Measurements from ENCODE around the gene PRKACA.
"Not testable (repeated sequence)": the region's sequence is repeated elsewhere in the genome, so short reads cannot be mapped to it uniquely, and the experiment has no call there.

The PRKACA gene

DNA sequence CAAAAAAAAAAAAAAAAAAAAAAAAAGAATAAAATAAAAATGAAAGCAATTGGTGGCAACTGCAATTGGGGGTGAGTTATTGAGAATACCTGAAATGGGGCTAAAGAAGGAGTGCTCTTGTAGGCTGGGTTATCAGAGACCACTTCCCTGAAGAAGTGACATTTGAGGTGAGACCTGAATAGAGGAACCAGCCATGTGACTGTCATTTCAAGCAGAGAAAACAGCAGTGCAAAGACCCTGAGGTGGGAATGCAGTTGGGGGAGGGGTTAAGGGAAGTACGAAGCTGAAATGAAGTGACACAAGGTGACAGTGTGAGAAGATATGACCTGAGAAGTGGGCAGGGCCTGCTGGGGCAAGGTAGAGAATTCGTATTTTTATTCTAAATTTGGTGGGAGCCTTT, 51.4 kb downstream of the PRKACA start:
- no peak for DNase-seq (ENCODE audit: low read depth)

DNA sequence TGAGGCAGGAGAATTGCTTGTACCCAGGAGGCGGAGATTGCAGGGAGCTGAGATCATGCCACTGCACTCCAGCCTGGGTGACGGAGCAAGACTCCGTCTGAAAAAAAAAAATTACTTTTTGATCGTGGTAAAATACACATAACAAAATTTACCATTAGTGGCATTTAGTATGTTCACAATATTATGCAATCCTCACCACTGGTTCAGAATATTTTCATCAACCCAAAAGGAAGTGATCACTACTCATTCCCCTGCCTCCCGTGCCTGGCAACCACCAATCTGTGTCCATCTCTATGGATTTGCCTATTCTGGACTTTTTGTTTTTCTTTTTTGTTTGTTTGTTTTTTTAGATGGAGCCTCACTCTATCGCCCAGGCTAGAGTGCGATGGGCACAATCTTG, 54.5 kb downstream of the PRKACA start:
- DNase-seq (ENCODE audit: low read depth): no peak

DNA sequence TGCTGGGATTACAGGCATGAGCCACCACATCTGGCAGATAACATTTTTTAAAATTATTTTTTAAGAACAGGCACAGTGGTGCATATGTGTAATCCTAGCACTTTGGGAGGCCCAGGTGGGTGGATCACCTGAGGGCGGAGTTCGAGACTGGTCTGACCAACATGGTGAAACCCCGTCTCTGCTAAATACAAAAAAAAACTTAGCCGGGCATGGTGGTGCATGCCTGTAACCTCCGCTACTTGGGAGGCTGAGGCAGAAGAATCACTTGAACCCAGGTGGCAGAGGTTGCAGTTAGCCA, 55.1 kb downstream of the PRKACA start:
- no peak for DNase-seq (ENCODE audit: low read depth)

DNA sequence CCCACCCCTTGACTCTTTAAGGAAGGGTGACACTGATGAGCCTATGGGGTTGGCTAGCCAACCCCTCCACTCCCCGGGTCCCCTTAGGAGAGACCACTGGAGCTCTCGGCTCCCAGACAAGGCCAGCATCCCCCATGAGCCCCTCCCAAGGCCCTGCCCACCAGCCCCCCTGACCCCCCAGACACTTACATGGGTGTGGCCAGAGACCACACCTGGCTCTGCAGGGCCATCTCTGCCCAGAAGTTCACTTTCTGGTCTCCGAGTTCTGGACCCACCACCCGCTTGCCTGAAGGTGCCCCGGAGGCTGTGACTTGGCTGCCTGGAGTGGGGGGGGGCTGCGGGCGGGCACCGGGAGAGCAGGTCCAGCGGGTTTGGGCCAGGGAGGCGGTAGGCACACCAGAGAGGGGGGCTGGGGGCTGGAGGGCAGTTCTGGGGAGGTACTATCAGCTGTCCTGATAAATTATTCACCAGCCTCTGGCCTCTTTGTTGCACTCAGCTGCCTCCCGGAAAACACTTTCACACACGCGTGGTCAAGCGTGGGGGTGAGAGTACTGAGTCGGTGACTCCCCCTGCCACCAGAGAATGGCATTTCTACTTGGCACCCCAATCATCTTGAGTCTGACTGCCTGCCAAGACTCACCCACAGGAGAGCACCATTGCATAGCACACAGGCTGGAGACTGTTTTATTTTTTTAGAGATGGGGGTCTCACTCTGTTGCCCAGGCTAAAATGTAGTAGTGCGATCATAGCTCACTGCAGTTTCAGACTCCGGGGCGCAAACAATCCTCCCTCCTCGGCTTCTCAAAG, 55.6 kb downstream of the PRKACA start, which contains the start of gene PALM3:
Gene PALM3, minus strand, starts transcription at position 326 of the 807 bp plus-strand sequence. Its CDS starts 96 bp downstream, at position 230.
- no peak for DNase-seq (ENCODE audit: low read depth)

DNA sequence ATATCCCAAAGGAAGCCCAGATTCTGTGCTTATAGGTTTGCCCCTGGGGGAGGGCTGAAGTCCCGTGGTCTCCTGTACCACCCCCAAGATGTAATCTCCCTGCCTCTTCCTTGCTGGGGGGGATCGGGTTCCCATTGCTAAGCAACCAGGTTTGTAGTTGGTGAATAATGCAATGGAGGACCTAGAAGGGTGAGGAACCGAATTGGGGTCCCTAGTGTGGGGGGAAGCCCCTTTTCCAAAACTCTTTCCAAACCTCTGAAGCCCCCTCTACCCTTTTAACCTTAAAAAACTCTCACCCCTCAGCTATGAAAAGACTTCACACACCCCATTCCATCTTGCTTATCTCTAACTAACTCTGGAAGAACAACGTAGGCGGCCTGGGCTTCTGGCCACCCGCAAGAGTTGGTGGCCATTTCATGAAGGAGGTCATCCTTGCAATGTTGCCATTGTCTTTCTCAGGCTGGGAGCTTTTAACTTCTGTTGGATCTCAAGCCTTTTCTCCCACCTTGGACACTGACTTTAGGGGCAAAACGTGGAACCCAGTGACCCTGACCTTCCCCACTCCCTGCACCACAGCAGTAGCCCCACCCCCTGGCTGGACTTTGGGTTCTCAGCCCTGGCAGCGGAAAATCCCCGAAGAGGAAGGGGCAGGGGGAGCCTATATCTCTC, 56.3 kb downstream of the PRKACA start:
- no peak for DNase-seq (ENCODE audit: low read depth)

DNA sequence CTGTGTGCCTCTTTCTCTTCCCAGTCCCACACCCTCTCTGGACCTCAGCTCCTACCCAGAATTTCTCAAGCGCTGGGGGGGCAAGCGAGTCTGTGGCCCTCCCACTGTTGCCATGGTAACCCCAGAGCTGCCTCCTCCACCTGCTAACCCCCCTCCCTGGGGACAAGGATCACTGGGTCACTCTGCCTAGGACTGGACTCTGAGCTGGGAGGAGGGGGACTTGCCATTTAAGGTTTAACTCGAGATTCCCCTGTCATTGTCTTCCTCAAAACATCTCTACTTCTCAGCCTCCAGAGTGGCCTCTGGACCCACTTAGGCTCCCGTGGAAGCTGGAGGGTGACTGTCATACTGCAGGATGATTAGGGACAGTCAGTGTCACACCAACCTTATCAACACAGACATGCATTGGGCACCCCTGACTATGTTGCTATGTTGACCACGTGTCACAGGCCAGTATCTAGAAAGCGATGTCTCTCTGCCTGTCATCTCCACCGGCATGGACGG, 57.9 kb downstream of the PRKACA start:
- no peak for DNase-seq (ENCODE audit: low read depth)

DNA sequence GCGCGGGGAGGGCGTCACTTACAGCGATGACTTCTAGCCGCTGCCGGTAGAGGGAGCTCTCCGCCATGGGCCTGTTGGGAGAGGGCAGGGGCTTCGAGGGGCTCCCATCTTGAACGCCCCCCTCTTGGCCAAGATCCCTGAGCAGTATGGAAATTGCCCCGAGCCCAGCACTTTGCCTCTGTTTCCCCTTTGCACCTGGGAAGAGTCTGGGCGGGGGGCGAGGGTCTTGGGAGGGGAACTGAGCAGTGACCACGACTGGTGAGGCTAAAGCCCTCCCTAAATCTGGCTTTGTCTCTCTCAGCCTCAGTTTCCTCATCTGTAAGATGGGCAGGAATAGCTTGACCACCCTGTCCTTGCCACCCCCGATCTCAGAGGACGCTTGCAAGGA, 58.5 kb downstream of the PRKACA start:
- no peak for DNase-seq (ENCODE audit: low read depth)

DNA sequence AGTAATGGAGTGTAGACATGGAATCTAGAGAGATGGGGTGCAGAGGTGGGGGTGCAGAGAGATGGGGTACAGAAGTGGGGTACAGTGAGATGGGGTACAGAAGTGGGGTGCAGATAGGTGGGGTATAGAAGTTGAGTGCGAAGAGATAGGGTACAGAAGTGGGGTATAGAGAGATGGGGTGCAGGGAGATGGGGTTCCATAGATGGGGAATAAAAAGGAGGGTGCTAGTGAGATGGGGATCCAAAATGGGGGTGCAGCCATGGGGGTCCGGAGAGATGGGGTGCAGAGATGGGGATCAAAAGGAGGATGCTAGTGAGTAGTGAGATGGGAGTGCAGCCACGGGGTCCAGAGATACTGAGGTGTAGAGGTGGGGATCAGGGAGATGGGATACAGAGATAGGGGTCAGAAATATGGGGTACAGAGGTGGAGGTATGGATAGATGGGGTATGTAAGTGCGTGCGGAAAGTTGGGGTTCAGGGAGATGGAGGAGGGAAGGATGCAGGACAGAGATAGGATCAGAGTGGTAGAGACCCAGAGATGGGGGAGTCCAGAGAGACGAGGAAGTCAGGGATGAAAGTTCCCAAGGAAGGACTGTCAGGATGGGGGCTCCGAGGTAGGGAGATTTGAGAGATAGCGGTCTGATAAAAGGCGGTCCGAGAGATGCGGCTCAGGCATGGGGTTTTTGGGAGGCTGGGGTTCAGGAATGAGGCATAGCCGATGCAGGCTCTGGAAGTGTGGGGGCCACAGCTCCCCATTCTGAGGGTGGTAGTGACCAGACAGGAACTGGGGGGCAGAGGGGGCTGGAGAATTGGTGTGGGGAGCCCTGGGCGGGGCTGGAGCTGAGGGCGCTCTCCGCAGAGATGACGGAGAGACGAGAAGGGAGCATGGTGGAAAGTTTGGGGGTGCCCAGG, 59.1 kb downstream of the PRKACA start:
- no peak for DNase-seq (ENCODE audit: low read depth)

DNA sequence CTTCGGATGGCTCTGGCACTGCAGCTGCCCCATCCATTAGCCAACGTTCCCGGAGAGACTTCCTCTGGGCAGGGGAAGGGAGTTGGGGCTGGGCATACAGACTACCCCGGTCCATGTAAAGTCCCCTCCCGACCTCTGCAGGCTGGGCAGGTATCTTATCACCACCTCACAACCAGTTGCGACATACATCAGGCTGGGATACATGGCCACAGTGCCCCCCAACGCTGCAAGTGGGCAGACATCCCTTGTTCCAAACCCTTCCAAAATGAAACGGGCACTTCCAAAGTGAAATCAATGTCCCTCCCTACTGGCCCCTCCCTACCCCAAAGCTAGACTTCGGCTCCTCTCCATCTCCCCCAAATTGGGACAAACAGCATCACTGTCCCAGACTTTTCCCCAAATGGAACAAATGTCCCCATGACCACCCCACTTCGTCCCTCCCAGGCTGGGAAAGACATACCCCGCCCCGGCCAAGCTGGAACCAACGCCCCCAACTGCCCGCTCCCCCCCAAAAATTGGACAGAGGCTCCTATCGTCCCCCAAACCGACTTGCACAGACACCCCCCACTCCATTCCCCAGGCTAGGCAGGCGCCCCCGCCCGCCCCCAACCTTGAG, 60.7 kb downstream of the PRKACA start:
- no peak for DNase-seq (ENCODE audit: low read depth)

DNA sequence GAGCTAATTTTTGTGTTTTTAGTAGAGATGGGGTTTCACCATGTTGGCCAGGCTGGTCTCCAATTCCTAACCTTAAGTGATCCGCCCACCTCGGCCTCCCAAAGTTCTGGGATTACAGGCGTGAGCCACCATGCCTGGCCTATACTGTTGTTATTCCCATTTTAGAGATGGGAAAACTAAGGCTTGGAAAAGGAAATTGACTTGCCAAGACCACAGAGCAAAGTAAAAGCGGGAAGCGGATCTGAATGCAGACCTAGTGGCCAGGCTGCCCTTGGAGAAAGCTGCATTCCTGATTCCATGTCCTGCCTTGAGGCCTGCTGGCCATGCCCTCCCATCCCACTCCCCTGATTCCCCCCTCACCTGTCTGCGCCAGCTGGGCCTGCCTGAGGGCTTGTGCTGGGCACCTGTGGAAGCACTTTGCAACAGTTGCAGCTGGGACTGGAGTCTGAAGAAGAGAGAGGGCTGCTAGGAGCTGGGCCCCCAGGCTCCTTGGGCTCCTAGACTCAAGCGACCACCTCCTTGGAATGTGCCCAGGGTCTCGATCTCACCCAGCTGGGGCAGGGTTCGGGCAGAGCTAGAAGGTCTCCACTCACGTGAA, 61.4 kb downstream of the PRKACA start:
- no peak for DNase-seq (ENCODE audit: low read depth)

DNA sequence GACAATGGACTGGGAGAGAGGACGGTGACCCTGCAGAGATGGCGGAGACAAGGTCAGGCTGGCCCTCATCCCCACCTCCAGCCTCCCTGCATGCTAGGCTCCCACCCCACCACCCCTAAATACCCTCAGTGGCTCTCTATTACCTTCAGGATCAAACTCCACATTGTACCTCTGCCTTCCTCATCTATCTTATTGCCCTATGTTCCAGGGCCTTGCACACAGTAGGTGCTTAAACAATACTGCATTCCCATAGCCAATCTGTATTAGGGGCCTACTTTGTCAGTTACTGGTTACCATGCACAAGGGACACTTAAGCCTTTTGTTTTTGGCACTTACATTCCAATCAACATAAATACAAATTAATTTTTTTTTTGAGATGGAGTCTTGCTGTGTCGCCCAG, 62.2 kb downstream of the PRKACA start:
- no peak for DNase-seq (ENCODE audit: low read depth)

DNA sequence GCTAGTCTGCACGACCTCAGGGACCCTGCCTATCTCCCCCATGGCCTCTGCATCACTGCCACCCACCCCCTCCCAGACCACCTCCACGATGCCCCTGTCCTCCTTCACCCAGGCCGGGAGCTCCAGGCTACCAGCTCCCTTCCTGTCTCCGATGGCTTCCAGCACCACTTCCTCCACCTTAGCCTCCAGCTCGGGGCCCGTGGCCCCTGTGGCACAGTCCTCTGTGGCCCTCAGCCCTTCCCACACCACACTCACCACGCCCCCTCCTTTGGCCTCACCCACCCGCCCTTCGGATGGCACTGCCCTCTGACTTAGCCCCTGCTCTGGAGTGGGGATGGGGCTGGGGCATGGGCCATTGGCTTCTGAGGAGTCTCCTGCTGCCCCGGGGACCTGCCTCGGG, 62.8 kb downstream of the PRKACA start:
- no peak for DNase-seq (ENCODE audit: low read depth)

DNA sequence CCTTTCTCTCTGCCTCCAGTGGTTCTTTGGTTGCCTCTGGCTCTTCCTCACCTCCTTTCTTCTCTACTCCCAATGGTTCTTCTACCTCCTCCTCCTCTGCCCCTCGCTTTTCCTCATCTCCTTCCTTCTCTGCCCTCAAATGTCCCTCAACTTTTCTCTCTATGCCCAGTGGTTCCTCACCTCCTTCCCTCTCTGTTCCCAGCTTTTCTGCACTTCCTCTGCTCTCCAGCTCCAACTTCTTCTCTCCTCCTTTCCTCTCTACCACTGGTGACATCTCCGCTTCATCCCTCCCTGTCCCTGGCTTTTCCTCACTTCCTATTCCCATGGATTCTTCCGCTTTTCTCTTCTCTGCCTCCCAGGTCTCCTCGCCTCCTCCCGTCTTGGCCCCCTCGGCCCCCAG, 63.5 kb downstream of the PRKACA start:
- DNase-seq (ENCODE audit: low read depth): no peak

DNA sequence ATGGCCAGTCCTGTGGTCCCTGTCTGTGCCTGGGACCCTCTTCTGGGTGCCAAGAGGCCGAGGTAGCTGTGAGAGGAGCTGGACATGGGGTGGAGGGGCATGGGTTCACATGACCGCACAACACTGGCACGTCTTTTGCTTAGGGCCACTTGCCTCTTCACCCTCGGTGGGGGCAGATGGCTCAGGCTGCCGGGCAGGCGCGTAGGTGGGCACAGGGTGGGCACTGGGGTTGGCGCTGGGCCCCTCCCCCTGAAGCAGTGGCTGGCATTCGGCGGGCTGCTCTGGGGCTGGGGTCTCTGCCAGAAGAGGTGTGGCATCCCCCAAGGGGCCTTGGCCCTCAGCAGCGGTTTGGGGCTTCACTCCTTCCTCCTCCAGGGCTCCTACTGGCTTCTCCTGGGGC, 64.1 kb downstream of the PRKACA start:
- no peak for DNase-seq (ENCODE audit: low read depth)

DNA sequence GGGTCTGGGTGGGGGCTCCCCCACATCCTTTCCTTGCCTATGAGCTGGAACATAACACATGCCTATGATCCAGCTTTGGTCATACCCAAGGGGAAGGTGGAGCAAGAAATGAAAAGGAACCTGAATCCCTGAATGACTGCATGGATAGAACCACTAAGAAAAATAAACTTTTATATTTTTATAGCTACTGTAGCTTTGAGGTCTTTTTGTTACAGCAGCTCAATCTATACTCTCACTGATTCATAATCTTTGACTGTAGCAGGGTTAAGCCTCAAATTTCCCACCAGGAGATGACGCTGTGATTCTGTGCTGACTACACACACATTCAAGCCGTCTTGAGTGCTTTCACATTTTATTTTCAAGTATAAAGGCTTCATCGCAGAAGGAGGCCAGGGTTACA, 64.5 kb downstream of the PRKACA start:
- DNase-seq (ENCODE audit: low read depth): no peak

DNA sequence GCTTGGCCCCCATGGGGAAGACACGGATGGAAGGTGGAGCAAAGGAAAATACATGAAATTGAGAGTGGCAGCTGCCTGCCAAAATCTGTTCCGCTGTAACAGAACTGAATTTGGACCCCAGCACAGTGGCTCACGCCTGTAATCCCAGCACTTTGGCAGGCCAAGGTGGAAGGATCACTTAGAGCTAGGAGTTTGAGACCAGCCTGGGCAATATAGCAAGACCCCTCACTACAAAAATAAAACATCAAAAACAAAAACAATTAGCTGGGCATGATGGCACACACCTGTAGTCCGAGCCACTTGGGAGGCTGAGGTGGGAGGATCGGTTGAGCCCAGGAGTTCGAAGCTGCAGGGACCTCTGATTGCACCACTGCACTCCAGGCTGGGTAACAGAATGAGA, 65.1 kb downstream of the PRKACA start:
- no peak for DNase-seq (ENCODE audit: low read depth)

DNA sequence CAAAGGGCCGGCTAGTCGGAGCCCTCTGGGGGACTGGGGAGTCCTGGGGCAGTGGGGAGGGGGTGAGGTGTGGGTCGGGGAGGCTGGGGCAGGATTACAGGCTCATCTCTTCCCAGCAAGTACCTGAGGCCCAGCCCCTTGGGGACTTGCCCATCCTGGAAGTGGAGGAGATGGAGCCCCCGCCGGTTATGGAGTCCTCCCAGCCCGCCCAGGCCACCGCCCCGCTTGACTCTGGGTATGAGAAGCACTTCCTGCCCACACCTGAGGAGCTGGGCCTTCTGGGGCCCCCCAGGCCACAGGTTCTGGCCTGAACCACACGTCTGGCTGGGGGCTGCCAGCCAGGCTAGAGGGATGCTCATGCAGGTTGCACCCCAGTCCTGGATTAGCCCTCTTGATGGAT, 65.6 kb downstream of the PRKACA start:
- DNase-seq (ENCODE audit: low read depth): no peak

DNA sequence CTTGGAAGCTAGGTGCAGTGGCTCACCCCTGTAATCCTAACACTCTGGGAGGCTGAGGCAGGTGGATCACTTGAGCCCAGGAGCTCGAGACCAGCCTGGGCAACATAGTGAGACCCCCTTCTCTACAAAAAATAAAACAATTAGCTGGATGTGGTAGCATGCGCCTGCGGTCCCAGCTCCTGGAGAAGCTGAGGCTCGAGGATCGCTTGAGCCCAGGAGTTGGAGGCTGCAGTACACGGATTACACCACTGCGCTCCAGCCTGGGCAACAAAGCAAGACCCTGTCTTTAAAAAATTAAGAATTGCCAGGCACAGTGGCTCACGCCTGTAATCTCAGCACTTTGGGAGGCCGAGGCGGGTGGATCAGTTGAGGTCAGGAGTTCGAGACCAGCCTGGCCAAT, 66.6 kb downstream of the PRKACA start:
- DNase-seq (ENCODE audit: low read depth): not testable (repeated sequence)

DNA sequence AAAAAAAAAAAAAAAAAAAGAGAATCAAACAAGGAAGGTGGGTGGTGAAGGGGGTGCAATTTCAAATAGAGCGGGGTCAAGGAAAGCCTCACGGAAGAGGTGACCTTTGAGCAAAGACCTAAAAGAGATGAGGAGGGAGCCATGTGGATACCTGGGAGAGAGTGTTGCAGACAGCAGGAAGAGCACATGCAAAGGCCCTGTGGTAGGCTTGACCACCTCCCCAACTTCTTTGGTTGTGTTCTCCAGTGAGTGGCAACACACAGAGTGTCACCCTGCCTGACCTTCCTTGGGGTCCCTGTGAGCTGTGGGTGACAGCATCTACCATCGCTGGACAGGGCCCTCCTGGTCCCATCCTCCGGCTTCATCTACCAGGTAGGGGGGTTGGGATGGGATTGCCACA, 67.0 kb downstream of the PRKACA start:
- DNase-seq (ENCODE audit: low read depth): no peak

DNA sequence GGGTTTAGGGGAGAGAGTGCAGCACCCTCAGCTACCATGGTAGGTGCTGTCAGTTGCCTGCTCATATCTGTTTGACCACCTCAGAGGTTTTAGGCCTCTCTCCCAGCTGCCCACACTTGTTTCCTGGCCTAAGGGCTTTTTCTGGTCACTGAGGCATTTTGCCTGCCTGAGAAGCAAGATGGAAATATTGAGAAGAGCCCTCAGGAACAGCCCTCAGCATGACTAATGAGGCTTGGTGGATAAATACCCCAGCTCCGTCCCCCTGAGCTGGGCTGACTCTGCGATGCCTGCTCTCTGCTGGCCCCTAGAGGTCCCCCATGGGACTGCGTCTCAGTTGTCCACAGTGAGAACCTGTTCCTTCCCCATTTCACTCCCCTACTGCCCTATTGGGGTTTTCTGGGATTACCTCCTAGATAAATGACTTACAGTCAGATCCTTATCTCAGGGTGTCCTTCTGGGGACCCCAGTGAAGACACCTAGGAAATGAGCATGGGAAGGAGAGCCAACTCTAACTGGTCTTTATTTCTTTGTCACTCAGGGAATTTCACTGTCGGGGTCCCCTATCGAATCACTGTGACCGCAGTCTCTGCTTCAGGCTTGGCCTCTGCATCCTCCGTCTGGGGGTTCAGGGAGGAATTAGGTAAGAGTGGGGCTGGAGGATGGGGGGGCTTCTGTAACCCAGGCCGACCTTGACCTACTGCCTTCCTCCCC, 69.0 kb downstream of the PRKACA start:
- DNase-seq (ENCODE audit: low read depth): no peak

DNA sequence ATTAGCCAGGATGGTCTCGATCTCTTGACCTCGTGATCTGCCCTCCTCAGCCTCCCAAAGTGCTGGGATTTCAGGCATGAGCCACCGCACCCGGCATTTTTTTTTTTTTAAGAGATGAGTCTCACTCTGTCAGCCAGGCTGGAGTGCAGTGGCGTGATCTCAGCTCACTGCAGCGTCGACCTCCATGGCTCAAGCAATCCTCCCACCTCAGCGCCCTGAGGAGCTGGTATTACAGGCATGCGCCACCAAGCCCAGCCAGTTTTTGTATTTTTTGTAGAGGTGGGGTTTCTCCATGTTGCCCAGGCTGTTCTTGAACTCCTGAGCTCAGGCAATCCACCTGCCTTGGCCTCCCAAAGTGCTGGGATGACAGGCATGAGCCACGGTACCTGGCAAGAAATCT, 69.7 kb downstream of the PRKACA start:
- DNase-seq (ENCODE audit: low read depth): not testable (repeated sequence)
